Endothelial cell of umbilical vein (primary cell): ENCODE results near the gene UNC5B. TPM values are rescaled to one million over a fixed set of nuclear protein-coding genes. Genes with fewer than 3 reads are reported as not detected.

ENCODE experiments used
- BruUV-seq: library from RNA; stranded (reverse); fragments of 400-500 nt; replicated peaks from 2 replicates; lab custom pipeline; 2021; lab: Mats Ljungman, UMichigan
- CTCF ChIA-PET: fragments of 300-600, 350-600 bp; sonication (Branson Sonifier 250); formaldehyde crosslinking; loops from one replicate; lab custom pipeline; 2021; ENCODE audit warnings: antibody characterized with exemption, inconsistent platforms; lab: Charles Lee
- POLR2A ChIA-PET: fragments of 300-600, 350-600 bp; sonication (Branson Sonifier 250); formaldehyde crosslinking; loops from one replicate; lab custom pipeline; 2021; ENCODE audit warnings: antibody characterized with exemption, inconsistent platforms; lab: Charles Lee
- DNase-seq: peaks from one replicate; pipeline ENCODE4 v3.0.0-alpha.2; 2011; ENCODE audit warnings: low read depth, low spot score
- FAIRE-seq: peaks from 2 replicates; lab custom pipeline; 2011; peaks lifted over from hg19 to GRCh38; lab: Jason Lieb, UNC
- H2AFZ ChIP-seq: 2 replicates; pipeline ENCODE4 v1.6.0; 2012; ENCODE audit warnings: low read depth, low read length, control low read depth, inconsistent platforms
- H3K27ac ChIP-seq: 2 replicates; pipeline ENCODE4 v1.5.1; 2011; ENCODE audit warnings: low read depth, mild to moderate bottlenecking, control low read depth, low read length, moderate library complexity; ENCODE audit not compliant: insufficient read depth
- H3K27me3 ChIP-seq, 2 experiments: 2 replicates each; pipeline versions ENCODE4 v1.6.0 to v1.6.1; 2011; ENCODE audit warnings: low read length in 2 of 2, mixed read lengths in 1 of 2; ENCODE audit not compliant: control insufficient read depth in 2 of 2, insufficient read depth in 2 of 2
- H3K36me3 ChIP-seq, 2 experiments: 2 replicates in 1 of 2; 3 replicates in 1 of 2; pipeline ENCODE4 v1.5.1; 2011; ENCODE audit warnings: low read length in 2 of 2, mild to moderate bottlenecking in 1 of 2, moderate library complexity in 1 of 2; ENCODE audit not compliant: control insufficient read depth in 2 of 2, insufficient read depth in 2 of 2; ENCODE audit errors: extremely low read depth in 1 of 2
- H3K4me1 ChIP-seq: 3 replicates; pipeline ENCODE4 v1.5.1; 2011; ENCODE audit warnings: mild to moderate bottlenecking, low read length; ENCODE audit not compliant: control insufficient read depth, insufficient read depth; ENCODE audit errors: extremely low read depth
- H3K4me2 ChIP-seq: 2 replicates; pipeline ENCODE4 v1.6.1; 2011; ENCODE audit warnings: low read length, control low read depth, mixed read lengths; ENCODE audit not compliant: insufficient read depth
- H3K4me3 ChIP-seq, 3 experiments: fragments of 200-600 bp in 1 of 3; sonication (generic), shearing (Covaris generic) in 1 of 3; replicated peaks in 1 of 3; 2 replicates each; pipeline ENCODE4 v1.5.1; 2011 to 2016; ENCODE audit warnings: control low read depth in 3 of 3, low read length in 3 of 3, mild to moderate bottlenecking in 2 of 3, inconsistent platforms in 1 of 3, low read depth in 1 of 3, moderate library complexity in 1 of 3; ENCODE audit not compliant: insufficient read depth in 1 of 3
- H3K79me2 ChIP-seq: 2 replicates; pipeline ENCODE4 v1.6.0; 2012; ENCODE audit warnings: low read length, inconsistent platforms; ENCODE audit not compliant: control insufficient read depth, insufficient read depth
- H3K9ac ChIP-seq: replicated peaks from 2 replicates; pipeline ENCODE3; 2011; ENCODE audit warnings: low read length, control low read depth; ENCODE audit not compliant: insufficient read depth; ENCODE audit errors: extremely low read depth
- H3K9me1 ChIP-seq: replicated peaks from 3 replicates; pipeline ENCODE4 v1.6.0; 2011; ENCODE audit warnings: mild to moderate bottlenecking, low read length; ENCODE audit not compliant: control insufficient read depth, insufficient read depth; ENCODE audit errors: extremely low read depth
- H3K9me3 ChIP-seq: replicated peaks from 2 replicates; pipeline ENCODE4 v1.5.1; 2012; ENCODE audit warnings: low read length, inconsistent platforms; ENCODE audit not compliant: control insufficient read depth, insufficient read depth
- H4K20me1 ChIP-seq: replicated peaks from 2 replicates; pipeline ENCODE3; 2011; ENCODE audit warnings: mild to moderate bottlenecking, low read length; ENCODE audit not compliant: control insufficient read depth, insufficient read depth; ENCODE audit errors: extremely low read depth
- EZH2 ChIP-seq: IDR thresholded peaks from 2 replicates; pipeline ENCODE4 v1.6.1; 2012; ENCODE audit warnings: borderline replicate concordance, low read depth, mild to moderate bottlenecking, moderate library complexity, low read length, inconsistent platforms; ENCODE audit not compliant: severe bottlenecking
- FOS ChIP-seq: IDR thresholded peaks from 2 replicates; pipeline ENCODE4 v1.6.1; 2011; ENCODE audit warnings: mild to moderate bottlenecking, low read length, moderate library complexity, borderline replicate concordance; ENCODE audit not compliant: insufficient read depth
- GATA2 ChIP-seq: IDR thresholded peaks from 2 replicates; pipeline ENCODE4 v1.7.0; 2011; ENCODE audit warnings: low read depth, mild to moderate bottlenecking, moderate library complexity, mixed read lengths, low read length; ENCODE audit not compliant: insufficient read length, insufficient read depth
- JUN ChIP-seq: IDR thresholded peaks from 2 replicates; pipeline ENCODE4 v1.6.1; 2011; ENCODE audit warnings: borderline replicate concordance, low read depth; ENCODE audit not compliant: insufficient read length, insufficient read depth
- MYC ChIP-seq: IDR thresholded peaks from one replicate; pipeline ENCODE4 v1.6.1; 2011; ENCODE audit warnings: mild to moderate bottlenecking, low read depth, low read length
- POLR2A ChIP-seq: IDR thresholded peaks from 2 replicates; pipeline ENCODE4 v1.6.1; 2012; ENCODE audit warnings: low read depth, mild to moderate bottlenecking, control low read depth, low read length
- POLR2AphosphoS5 ChIP-seq: IDR thresholded peaks from 2 replicates; pipeline ENCODE4 v1.6.1; 2012; ENCODE audit warnings: low read depth, mild to moderate bottlenecking, control low read depth, low read length, moderate library complexity; ENCODE audit not compliant: insufficient read depth
- dilution Hi-C: fragments of 300-500 bp; cut with MboI; formaldehyde crosslinking; loops from one replicate; pipeline ENCODE4 v1.15.0; 2019; ENCODE audit warnings: low sequenced_read_pairs; ENCODE audit not compliant: extremely low pct_ligation_motif_present
- intact Hi-C: fragments of 100-400 bp; cut with micrococcal nuclease; formaldehyde crosslinking; loops from one replicate; pipeline ENCODE4 v1.10.0; 2022
- polyA plus RNA-seq, 4 experiments: library from polyadenylated mRNA; depleted of rRNA in 3 of 4; stranded (reverse) in 3 of 4; unstranded in 1 of 4; fragments of >200 nt; gene quantifications; 2 replicates each; pipeline versions ENCODE4 v1.2.1 to v1.2.3, GENCODE V29; 2011 to 2012; ENCODE audit warnings: missing spikeins in 1 of 4
- total RNA-seq: library from RNA; stranded (reverse); gene quantifications from 2 replicates; pipeline ENCODE4 v1.2.3, GENCODE V29; 2021
- TF ChIP-seq, protein P1 (sequence below), 2 donors: IDR thresholded peaks; 1 replicate in 1 of 2; 2 replicates in 1 of 2; pipeline ENCODE4 v1.5.1; 2011; ENCODE audit warnings: low read length in 2 of 2, mild to moderate bottlenecking in 2 of 2, moderate library complexity in 2 of 2, control low read depth in 1 of 2, inconsistent platforms in 1 of 2, low read depth in 1 of 2; ENCODE audit not compliant: insufficient read depth in 1 of 2; ENCODE audit errors: extremely low read depth in 1 of 2
- TF ChIP-seq, protein P2 (sequence below): IDR thresholded peaks from 2 replicates; pipeline ENCODE4 v1.6.1; 2011; ENCODE audit not compliant: insufficient read depth, insufficient read length

The UNC5B gene
- total and polyA plus RNA-seq, 2 donors (not counting 3 experiments of a cell fraction or from before 2014, with no cell fraction given): 0.39 to 2.5 TPM

DNA sequence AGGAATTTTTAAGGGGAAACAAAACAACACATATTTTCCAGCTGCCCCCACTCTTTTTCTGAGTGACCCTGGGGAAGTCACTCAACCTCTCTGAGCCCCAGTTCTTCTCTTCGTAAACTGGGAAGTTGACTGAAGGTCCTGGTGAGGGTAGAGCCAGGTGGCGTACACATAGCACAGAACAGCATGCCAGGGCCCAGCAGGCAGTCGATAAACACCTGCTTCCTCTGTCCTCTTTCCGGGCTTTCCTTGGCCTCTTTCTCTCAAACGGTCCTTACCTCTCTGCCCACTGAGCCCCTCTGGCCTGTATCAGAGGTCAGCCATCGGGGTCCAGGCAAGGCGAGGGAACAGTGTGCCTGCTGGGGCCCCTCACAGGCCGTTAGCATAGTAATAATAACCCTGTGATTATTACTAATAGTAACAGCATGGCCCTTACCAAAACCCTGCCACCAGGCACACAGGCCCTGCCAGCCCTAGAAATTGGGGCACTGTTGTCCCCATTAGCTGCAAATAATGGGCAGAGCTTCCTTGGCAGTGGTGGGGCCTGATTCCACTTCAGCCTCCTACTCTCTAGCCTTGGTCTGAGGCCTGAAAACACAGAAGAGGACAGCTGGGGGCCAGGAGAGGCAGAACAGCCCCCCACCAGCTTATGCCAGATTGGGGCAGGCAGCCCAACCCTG lies 69.4 kb downstream of the UNC5B start:
- H3K27ac ChIP-seq: no peak overlapping the region
- no peak overlapping the region for H2AFZ ChIP-seq
- FAIRE-seq: no peak
- BruUV-seq: no TSS peak
- H3K4me3 ChIP-seq: no peak overlapping the region
- no peaks in the 10 kb centered on the region for H3K9me3 ChIP-seq
- H3K9ac ChIP-seq: no peak overlapping the region
- dilution Hi-C loops (no loop called here), intact Hi-C loops (no loop called here)
- H3K27me3 ChIP-seq: no peaks in the 10 kb centered on the region
- H4K20me1 ChIP-seq: no peaks in the 10 kb centered on the region
- H3K4me1 ChIP-seq: no peaks in the 10 kb centered on the region
- no peak overlapping the region for H3K4me2 ChIP-seq
- H3K36me3 ChIP-seq: no peaks in the 10 kb centered on the region
- POLR2A ChIA-PET: no interaction called here
- no peaks in the 10 kb centered on the region for H3K9me1 ChIP-seq
- H3K79me2 ChIP-seq: no peaks in the 10 kb centered on the region
- CTCF ChIA-PET: interaction anchor here (1.4 to 7.6 kb wide), 6 partner anchors 11 to 379 kb away, joined by 3 to 97 read pairs (median 4); no protein-coding TSS in a partner anchor
- DNase-seq: no peak
- TF ChIP-seq, protein P1, sequence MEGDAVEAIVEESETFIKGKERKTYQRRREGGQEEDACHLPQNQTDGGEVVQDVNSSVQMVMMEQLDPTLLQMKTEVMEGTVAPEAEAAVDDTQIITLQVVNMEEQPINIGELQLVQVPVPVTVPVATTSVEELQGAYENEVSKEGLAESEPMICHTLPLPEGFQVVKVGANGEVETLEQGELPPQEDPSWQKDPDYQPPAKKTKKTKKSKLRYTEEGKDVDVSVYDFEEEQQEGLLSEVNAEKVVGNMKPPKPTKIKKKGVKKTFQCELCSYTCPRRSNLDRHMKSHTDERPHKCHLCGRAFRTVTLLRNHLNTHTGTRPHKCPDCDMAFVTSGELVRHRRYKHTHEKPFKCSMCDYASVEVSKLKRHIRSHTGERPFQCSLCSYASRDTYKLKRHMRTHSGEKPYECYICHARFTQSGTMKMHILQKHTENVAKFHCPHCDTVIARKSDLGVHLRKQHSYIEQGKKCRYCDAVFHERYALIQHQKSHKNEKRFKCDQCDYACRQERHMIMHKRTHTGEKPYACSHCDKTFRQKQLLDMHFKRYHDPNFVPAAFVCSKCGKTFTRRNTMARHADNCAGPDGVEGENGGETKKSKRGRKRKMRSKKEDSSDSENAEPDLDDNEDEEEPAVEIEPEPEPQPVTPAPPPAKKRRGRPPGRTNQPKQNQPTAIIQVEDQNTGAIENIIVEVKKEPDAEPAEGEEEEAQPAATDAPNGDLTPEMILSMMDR (IDR thresholded peaks at IDR 0.05; ENCODE audit: extremely low read depth in 1 of 2, insufficient read depth in 1 of 2, low read depth in 1 of 2, low read length in 2 of 2): no peak
- TF ChIP-seq GATA2 (no peak), JUN (no peak), EZH2 (no peak), MYC (no peak), POLR2AphosphoS5 (no peak), FOS (no peak), POLR2A (no peak)
- TF ChIP-seq, protein P2, sequence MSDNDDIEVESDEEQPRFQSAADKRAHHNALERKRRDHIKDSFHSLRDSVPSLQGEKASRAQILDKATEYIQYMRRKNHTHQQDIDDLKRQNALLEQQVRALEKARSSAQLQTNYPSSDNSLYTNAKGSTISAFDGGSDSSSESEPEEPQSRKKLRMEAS: no peak
